ENCODE data around the gene STK17A.

The STK17A gene

DNA sequence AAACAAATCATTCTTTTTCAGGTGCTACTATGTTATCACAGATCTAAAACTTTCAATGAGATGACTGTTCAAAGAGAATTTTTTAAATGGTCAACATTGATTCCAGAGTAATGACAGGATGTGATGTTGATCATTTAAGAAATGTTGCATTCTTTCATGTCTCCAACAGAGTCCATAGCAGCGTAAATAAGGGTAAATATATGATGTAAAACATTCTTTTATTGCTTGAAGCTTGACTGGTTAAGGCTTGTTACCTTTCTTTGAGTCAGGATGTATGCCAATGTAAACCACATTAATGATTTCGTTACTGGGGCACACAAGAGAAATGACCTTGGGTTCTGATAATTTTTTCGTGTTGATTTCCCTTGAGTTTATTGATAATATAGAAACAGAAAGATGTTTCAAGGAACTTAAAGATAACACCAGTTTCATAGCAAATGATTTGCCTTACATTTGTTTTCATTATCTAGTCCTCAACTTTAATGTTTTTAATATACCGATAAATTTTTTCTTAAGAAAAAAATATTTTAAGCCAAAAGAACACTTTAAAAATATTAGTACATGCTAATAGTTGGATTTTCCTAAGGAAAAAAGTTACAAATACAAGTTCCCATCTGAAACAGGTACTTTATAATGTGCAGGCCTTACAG lies 3.5 kb downstream of the STK17A start:
- intact Hi-C loops (cut with DNase I; ENCODE audit: low total_unique reads): loop anchor here (10.0 kb wide), 2 partner anchors 58 to 248 kb away; no protein-coding TSS in a partner anchor
- DNase-seq: no peak
- Histone ChIP-seq H3K4me1 (peaks cover 0 to 75% (median 33%) of the 10 kb centered on the region in 4 donors), H3K4me3 (peak overlapping the region in 1 of 2 donors; percentile 5), H3K9me3 (no peaks in the 10 kb centered on the region), H3K27me3 (no peaks in the 10 kb centered on the region), H3K27ac (peak overlapping the region; percentile 48 to 87), H3K36me3 (no peaks in the 10 kb centered on the region)
- TF ChIP-seq, protein P1, sequence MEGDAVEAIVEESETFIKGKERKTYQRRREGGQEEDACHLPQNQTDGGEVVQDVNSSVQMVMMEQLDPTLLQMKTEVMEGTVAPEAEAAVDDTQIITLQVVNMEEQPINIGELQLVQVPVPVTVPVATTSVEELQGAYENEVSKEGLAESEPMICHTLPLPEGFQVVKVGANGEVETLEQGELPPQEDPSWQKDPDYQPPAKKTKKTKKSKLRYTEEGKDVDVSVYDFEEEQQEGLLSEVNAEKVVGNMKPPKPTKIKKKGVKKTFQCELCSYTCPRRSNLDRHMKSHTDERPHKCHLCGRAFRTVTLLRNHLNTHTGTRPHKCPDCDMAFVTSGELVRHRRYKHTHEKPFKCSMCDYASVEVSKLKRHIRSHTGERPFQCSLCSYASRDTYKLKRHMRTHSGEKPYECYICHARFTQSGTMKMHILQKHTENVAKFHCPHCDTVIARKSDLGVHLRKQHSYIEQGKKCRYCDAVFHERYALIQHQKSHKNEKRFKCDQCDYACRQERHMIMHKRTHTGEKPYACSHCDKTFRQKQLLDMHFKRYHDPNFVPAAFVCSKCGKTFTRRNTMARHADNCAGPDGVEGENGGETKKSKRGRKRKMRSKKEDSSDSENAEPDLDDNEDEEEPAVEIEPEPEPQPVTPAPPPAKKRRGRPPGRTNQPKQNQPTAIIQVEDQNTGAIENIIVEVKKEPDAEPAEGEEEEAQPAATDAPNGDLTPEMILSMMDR (IDR thresholded peaks at IDR 0.05): no peak

GRCh38 chr7:43588477-43589132 lies 5.7 kb downstream of the STK17A start:
- DNase-seq: no peak
- no peaks in the 10 kb centered on the region for H3K9me3 ChIP-seq
- no peaks in the 10 kb centered on the region for H3K27me3 ChIP-seq
- H3K4me3 ChIP-seq: no peak overlapping the region
- peaks cover 0 to 94% (median 35%) of the 10 kb centered on the region in 4 donors for H3K4me1 ChIP-seq
- intact Hi-C loops (cut with DNase I; ENCODE audit: low total_unique reads): loop anchor here (10.0 kb wide), 2 partner anchors 56 to 246 kb away; no protein-coding TSS in a partner anchor
- peak overlapping the region; percentile 6 to 7 for H3K27ac ChIP-seq
- TF ChIP-seq, protein P1 (IDR thresholded peaks at IDR 0.05): no peak
- no peaks in the 10 kb centered on the region for H3K36me3 ChIP-seq

GRCh38 chr7:43589133-43589478 lies 6.2 kb downstream of the STK17A start:
- Histone ChIP-seq H3K27me3 (no peaks in the 10 kb centered on the region), H3K27ac (peak overlapping the region; percentile 6 to 7), H3K9me3 (no peaks in the 10 kb centered on the region), H3K4me1 (peaks cover 0 to 99% (median 35%) of the 10 kb centered on the region in 4 donors), H3K4me3 (no peak overlapping the region), H3K36me3 (no peaks in the 10 kb centered on the region)
- TF ChIP-seq, protein P1 (IDR thresholded peaks at IDR 0.05): no peak
- intact Hi-C loops (cut with DNase I; ENCODE audit: low total_unique reads): loop anchor here (10.0 kb wide), 2 partner anchors 56 to 246 kb away; no protein-coding TSS in a partner anchor
- DNase-seq: no peak

DNA sequence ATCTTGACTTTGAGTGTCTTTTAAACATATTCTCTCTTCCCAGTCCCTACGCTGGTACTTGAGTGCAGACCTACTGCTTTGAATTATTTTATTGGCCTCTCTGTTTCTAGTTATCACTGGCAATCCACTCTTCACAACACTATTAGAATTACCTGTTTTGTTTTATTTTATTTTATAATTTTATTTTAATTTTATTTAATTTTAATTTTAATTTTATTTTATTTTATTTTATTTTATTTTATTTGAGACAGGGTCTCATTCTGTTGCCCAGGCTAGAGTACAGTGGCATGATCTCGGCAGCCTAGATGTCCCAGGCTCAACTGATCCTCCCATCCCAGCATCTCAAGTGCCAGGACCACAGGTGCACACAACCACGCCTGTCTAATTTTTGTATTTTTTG lies 6.8 kb downstream of the STK17A start:
- no peaks in the 10 kb centered on the region for H3K9me3 ChIP-seq
- DNase-seq: no peak
- TF ChIP-seq, protein P1 (IDR thresholded peaks at IDR 0.05): no peak
- peak overlapping the region in 1 of 2 donors; percentile 11 for H3K27ac ChIP-seq
- no peak overlapping the region for H3K4me3 ChIP-seq
- intact Hi-C loops (cut with DNase I; ENCODE audit: low total_unique reads): loop anchor here (10.0 kb wide), 2 partner anchors 55 to 245 kb away; no protein-coding TSS in a partner anchor
- no peaks in the 10 kb centered on the region for H3K36me3 ChIP-seq
- H3K27me3 ChIP-seq: no peaks in the 10 kb centered on the region
- peaks cover 0 to 100% (median 31%) of the 10 kb centered on the region in 4 donors for H3K4me1 ChIP-seq

GRCh38 chr7:43590862-43591557 lies 8.1 kb downstream of the STK17A start:
- H3K4me1 ChIP-seq: peaks cover 0 to 99% (median 24%) of the 10 kb centered on the region in 4 donors
- H3K27ac ChIP-seq: peak overlapping the region; percentile 43 to 47
- H3K9me3 ChIP-seq: no peaks in the 10 kb centered on the region
- no peak for DNase-seq
- intact Hi-C loops (cut with DNase I; ENCODE audit: low total_unique reads): no loop called here
- no peaks in the 10 kb centered on the region for H3K36me3 ChIP-seq
- H3K27me3 ChIP-seq: no peaks in the 10 kb centered on the region
- no peak overlapping the region for H3K4me3 ChIP-seq
- TF ChIP-seq, protein P1 (IDR thresholded peaks at IDR 0.05): no peak

Measured in tibial artery (tissue), 4 donors.